Myocyte (in vitro differentiated cells): ENCODE data around the gene MAPK12. TPM values are rescaled to one million over a fixed set of nuclear protein-coding genes. Genes with fewer than 3 reads are reported as not detected.

ENCODE experiments used
- total RNA-seq: library from RNA; depleted of rRNA; stranded (reverse); fragments of >200 nt; gene quantifications from 2 replicates; pipeline ENCODE4 v1.2.3, GENCODE V29; 2014

MAPK12 gene
- total RNA-seq, 1 donor from 2014 or later: 27.9 TPM

Other genes with a start within 250 kb of the MAPK12 start
- not detected in 2 replicates for gene IL17REL, start 248.9 kb downstream of the MAPK12 start, total RNA-seq
- not detected in 2 replicates for gene TTLL8, start 203.4 kb downstream of the MAPK12 start, total RNA-seq
- gene MLC1, start 176.3 kb downstream of the MAPK12 start, total RNA-seq: not detected in 2 replicates
- gene MOV10L1, start 171.7 kb downstream of the MAPK12 start, total RNA-seq: 0.16 and 0.83 TPM in 2 replicates
- gene PANX2, start 91.0 kb downstream of the MAPK12 start, total RNA-seq: 0.08 and 0.26 TPM in 2 replicates
- 16.3 and 26.3 TPM in 2 replicates for gene TRABD, start 75.8 kb downstream of the MAPK12 start, total RNA-seq
- gene SELENOO, start 60.7 kb downstream of the MAPK12 start, total RNA-seq: 30.8 and 34.4 TPM in 2 replicates
- gene TUBGCP6, start 16.7 kb downstream of the MAPK12 start, total RNA-seq: 33.7 and 35.4 TPM in 2 replicates
- 12.9 and 22.5 TPM in 2 replicates for gene HDAC10, start 10.4 kb downstream of the MAPK12 start, total RNA-seq
- gene MAPK11, start 8.7 kb upstream of the MAPK12 start, total RNA-seq: 3.2 and 3.3 TPM in 2 replicates
- gene PLXNB2, start 46.0 kb upstream of the MAPK12 start, total RNA-seq: 112 and 163 TPM in 2 replicates
- gene DENND6B, start 65.3 kb upstream of the MAPK12 start, total RNA-seq: 4.7 TPM in 2 replicates
- 65.8 and 74.8 TPM in 2 replicates for gene PPP6R2, start 81.6 kb upstream of the MAPK12 start, total RNA-seq
- gene SBF1, start 213.4 kb upstream of the MAPK12 start, total RNA-seq: 121 and 127 TPM in 2 replicates
- gene ADM2, start 219.9 kb upstream of the MAPK12 start, total RNA-seq: 0.67 and 1.6 TPM in 2 replicates
- gene MIOX, start 225.2 kb upstream of the MAPK12 start, total RNA-seq: not detected in 2 replicates
- 41.3 and 46.6 TPM in 2 replicates for gene LMF2, start 246.0 kb upstream of the MAPK12 start, total RNA-seq
- 21.6 and 25.3 TPM in 2 replicates for gene NCAPH2, start 246.5 kb upstream of the MAPK12 start, total RNA-seq